HG03342 (cell line): ENCODE measurements around the gene FAM120A.
A peak's percentile ranks its signal among the peaks of the same experiment; 100 is the strongest.
"Not testable (repeated sequence)": the region's sequence is repeated elsewhere in the genome, so short reads cannot be mapped to it uniquely, and the experiment has no call there.

ENCODE experiments used
- ATAC-seq: cut with Tn5 transposase; IDR thresholded peaks from one replicate; pipeline ENCODE4 v1.9.1; 2021; ENCODE audit warnings: mild to moderate bottlenecking, moderate library complexity; ENCODE audit not compliant: unreplicated experiment

Gene FAM120A, protein sequence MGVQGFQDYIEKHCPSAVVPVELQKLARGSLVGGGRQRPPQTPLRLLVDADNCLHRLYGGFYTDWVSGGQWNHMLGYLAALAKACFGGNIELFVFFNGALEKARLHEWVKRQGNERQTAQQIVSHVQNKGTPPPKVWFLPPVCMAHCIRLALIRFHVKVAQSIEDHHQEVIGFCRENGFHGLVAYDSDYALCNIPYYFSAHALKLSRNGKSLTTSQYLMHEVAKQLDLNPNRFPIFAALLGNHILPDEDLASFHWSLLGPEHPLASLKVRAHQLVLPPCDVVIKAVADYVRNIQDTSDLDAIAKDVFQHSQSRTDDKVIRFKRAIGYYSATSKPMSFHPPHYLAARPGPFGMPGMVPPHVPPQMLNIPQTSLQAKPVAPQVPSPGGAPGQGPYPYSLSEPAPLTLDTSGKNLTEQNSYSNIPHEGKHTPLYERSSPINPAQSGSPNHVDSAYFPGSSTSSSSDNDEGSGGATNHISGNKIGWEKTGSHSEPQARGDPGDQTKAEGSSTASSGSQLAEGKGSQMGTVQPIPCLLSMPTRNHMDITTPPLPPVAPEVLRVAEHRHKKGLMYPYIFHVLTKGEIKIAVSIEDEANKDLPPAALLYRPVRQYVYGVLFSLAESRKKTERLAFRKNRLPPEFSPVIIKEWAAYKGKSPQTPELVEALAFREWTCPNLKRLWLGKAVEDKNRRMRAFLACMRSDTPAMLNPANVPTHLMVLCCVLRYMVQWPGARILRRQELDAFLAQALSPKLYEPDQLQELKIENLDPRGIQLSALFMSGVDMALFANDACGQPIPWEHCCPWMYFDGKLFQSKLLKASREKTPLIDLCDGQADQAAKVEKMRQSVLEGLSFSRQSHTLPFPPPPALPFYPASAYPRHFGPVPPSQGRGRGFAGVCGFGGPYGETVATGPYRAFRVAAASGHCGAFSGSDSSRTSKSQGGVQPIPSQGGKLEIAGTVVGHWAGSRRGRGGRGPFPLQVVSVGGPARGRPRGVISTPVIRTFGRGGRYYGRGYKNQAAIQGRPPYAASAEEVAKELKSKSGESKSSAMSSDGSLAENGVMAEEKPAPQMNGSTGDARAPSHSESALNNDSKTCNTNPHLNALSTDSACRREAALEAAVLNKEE

DNA sequence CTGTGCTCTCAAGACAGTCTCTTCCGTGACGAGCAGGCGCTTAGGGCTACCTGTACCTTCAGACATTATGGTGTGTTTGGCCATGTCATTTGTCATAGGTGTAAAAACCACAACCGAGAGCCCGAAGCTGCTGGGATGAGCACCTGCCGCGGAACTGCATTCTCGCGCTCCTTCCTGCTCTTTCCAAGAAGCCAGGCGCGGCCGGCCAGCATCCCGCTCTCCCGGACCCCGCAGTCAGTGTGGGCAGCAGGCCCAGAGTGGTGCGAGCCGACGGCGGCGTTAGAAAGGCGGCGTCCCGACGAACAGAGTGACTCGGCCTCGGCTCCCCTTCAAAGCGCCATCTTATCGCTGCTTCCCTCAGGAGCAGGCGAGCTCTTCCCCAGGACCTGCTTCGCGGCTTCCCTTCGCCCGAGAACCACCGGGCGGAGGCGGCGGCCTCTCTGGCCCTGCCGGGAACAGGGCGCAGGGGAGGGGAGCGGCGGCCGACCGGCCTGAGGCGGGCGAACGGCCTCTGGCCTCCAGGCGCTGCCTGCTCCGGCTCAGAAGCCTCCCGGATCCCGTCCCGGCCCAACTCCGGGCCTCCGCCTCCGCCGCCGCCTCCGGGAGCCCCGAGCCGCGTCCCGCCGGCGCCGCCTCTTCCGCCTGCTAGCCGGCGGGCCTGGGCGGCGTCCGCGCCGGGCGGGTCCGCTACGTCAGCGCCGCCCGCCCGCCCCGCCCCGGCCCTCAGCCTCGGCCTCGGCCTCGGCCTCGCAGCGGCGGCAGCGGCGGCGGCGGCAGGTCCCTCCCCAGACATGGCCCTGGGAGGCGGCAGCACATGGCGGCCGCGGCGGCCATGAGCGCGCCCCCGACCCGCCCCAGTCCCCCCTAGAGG is at the start of gene FAM120A:
Gene FAM120A (plus strand): TSS at position 741 of the 871 bp plus-strand sequence. CDS start 231 bp downstream, outside the sequence.
- peak; percentile 62 for ATAC-seq

- ATAC-seq, result no peak
Observed at GRCh38 chr9:93406371-93406770, 45.1 kb upstream of the FAM120A start.

GRCh38 chr9:93413530-93413929 is 38.0 kb upstream of the FAM120A start:
- ATAC-seq, result no peak

GRCh38 chr9:93415176-93415690 is 36.3 kb upstream of the FAM120A start:
- ATAC-seq, result no peak

GRCh38 chr9:93416530-93417235 is 34.8 kb upstream of the FAM120A start:
- ATAC-seq, result no peak

DNA sequence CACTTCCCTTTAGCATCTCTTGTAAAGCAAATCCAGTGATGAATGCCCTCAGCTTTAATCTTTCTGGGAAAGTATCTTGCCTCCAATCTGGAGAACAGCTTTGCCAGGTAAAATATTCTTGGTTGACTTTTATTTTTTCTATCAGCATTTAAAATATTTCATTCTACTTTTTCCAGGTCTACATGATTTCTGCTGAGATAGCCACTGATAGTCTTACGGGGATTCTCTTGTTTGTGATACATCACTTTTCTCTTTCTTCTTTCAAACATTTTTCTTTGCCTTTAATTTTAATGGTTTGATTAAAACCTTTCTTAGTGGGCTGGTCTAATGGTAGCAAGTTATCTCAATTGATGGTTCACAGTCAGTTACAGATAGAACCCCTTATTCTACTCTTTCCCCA is 33.9 kb upstream of the FAM120A start:
- no peak for ATAC-seq

DNA sequence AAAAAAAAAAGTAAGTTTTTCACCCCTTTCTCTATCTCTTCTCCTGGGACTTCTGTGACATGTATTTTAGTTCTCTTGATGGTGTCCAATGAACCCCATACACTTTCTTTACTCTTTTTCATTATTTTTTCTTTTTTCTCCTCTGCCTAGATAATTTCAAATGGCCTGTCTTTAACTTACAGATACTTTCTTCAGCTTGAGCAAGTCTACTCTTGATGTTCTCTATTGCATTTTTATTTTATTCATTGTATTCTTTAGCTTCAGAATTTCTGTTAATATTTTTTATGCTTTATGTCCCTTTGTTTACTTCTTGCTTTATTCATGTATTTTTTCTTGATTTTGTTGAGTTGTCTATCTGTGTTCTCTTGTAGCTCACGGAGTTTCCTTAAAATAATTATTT is 32.5 kb upstream of the FAM120A start:
- ATAC-seq, result no peak

GRCh38 chr9:93422977-93423616 is 28.4 kb upstream of the FAM120A start:
- ATAC-seq, result no peak

GRCh38 chr9:93427655-93428379 is 23.7 kb upstream of the FAM120A start:
- no peak for ATAC-seq

- no peak for ATAC-seq
Observed at GRCh38 chr9:93431539-93432105, 19.9 kb upstream of the FAM120A start.

DNA sequence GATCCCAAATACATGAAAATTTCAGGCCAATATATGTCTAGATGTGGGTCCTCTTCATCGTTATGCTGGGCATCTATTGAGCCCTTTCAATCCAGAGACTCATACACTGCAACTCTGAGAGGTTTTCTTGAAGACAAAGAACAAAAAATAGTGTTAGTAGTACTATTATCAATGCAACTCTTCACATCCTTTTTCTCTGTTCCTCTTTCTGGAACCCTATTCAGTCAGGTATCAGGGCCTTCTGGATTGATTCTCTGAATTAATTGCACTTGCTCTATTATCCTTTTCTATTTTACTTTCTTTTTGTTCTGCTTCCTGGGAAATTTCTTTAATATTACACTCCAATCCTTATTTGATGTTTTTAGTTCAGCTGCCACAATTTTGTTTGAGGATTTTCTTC is 18.5 kb upstream of the FAM120A start:
- no peak for ATAC-seq

- no peak for ATAC-seq
Observed at GRCh38 chr9:93434056-93434455, 17.4 kb upstream of the FAM120A start.

DNA sequence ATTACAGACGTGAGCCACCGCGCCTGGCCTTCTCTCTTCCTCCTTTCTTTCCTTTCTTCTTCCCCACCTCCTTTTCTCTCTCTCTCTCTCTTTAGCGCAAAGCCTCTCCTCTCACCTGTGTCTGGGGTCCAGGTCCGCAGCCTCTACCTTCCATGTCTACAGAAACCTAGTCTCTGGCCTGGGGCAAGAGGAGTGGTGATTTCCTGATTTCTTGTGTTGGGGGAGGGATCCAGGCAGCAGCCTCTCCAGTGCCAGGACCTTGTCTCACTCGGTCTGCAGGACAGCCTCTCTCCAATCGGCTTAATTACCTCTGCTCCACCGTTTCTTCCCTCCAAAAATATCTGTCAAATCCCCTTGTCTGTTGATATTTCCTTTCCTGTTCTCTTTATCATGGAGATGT is 16.1 kb upstream of the FAM120A start:
- ATAC-seq, result no peak

- no peak for ATAC-seq
Observed at GRCh38 chr9:93436218-93436617, 15.3 kb upstream of the FAM120A start.

GRCh38 chr9:93436655-93437407 is 14.7 kb upstream of the FAM120A start:
- no peak for ATAC-seq

- ATAC-seq, result no peak
Observed at GRCh38 chr9:93437996-93438395, 13.5 kb upstream of the FAM120A start.

DNA sequence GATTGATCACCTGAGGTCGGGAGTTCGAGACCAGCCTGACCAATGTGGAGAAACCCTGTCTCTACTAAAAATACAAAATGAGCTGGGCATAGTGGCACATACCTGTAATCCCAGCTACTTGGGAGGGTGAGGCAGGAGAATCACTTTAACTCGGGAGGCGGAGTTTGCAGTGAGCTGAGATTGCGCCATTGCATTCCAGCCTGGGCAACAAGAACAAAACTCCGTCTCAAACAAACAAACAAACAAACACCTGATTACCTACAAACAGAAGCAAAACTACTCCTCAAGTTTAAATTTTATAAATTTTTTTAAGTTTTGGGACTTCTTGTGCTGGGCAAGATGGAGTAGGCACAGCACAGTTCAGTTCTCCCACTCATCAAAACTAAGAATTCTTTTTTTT is 12.2 kb upstream of the FAM120A start:
- not testable (repeated sequence) for ATAC-seq
